Colonic mucosa (tissue), 4 donors: ENCODE data around the gene TUG1. TPM values are rescaled to one million over a fixed set of nuclear protein-coding genes. Genes with fewer than 3 reads are reported as not detected.

Experiments used
- DNase-seq: peaks from one replicate; pipeline ENCODE4 v3.0.0-alpha.2; 2020
- H3K27ac ChIP-seq: fragments of 200-600 bp; one replicate; pipeline ENCODE4 v1.8.0; 2021
- H3K27me3 ChIP-seq: fragments of 200-600 bp; one replicate; pipeline ENCODE4 v1.8.0; 2021
- H3K36me3 ChIP-seq: fragments of 200-600 bp; one replicate; pipeline ENCODE4 v1.8.0; 2021
- H3K4me1 ChIP-seq: fragments of 200-600 bp; one replicate; pipeline ENCODE4 v1.8.0; 2021; ENCODE audit warnings: mild to moderate bottlenecking
- H3K4me3 ChIP-seq: fragments of 200-600 bp; one replicate; pipeline ENCODE4 v1.8.0; 2021
- H3K9ac ChIP-seq, 2 donors: one replicate each; pipeline ENCODE4 v1.7.0; 2013; ENCODE audit warnings: control low read depth in 2 of 2, low read depth in 2 of 2, low read length in 2 of 2
- H3K9me3 ChIP-seq: fragments of 200-600 bp; one replicate; pipeline ENCODE4 v1.8.0; 2021
- CTCF ChIP-seq: fragments of 200-600 bp; IDR thresholded peaks from one replicate; pipeline ENCODE4 v1.8.0; 2022; ENCODE audit warnings: antibody characterized with exemption, mild to moderate bottlenecking
- intact Hi-C: fragments of 100-400 bp; cut with DNase I; formaldehyde crosslinking; loops from one replicate; pipeline ENCODE4 v1.14.1; 2022
- total RNA-seq, 2 donors: library from RNA; stranded (reverse); fragmentation: NEBNext Ultra II Directional in 1 of 2; extraction: Animal tissue kit (Norgen Biotek cat#: 25700) in 1 of 2; gene quantifications; one replicate each; pipeline ENCODE4 v1.2.1, GENCODE V29; 2021
- donor health status: healthy.
- donor health status: DM: no; HTN: no; CAD: no.
- donor health status: DM: no; HTN: no; CAD: no.

The TUG1 gene
- 10 to 100 TPM; 63.0 to 66.6 TPM for total RNA-seq

- Histone ChIP-seq H3K4me1 (peaks cover 8% of the 10 kb centered on the region), H3K27me3 (no peaks in the 10 kb centered on the region), H3K36me3 (peaks cover 8% of the 10 kb centered on the region), H3K4me3 (peak within 1 kb of the TSS; percentile 68), H3K9me3 (peaks cover 4% of the 10 kb centered on the region), H3K9ac (peak within 1 kb of the TSS; percentile 71 to 79), H3K27ac (peak within 1 kb of the TSS; percentile 91)
- peak; percentile 98 for DNase-seq
- intact Hi-C loops: loop anchor here (5.0 kb wide), 1 partner anchor 113 kb away; the partner anchor contains the start of gene SMTN
- TF ChIP-seq CTCF: no peak
Measured at GRCh38 chr22:30968924-30969531, at the start of gene TUG1. TSS of gene TUG1 (plus strand) at chr22:30969265.

GRCh38 chr22:30919973-30920372 is 49.1 kb upstream of the TUG1 start:
- no peak for DNase-seq
- H3K36me3 ChIP-seq: no peaks in the 10 kb centered on the region
- H3K27ac ChIP-seq: no peak overlapping the region
- H3K9ac ChIP-seq: no peak overlapping the region
- no peaks in the 10 kb centered on the region for H3K4me1 ChIP-seq
- intact Hi-C loops: loop anchor here (5.0 to 10.0 kb wide), 2 partner anchors 158 to 285 kb away; partner anchors contain the start of gene SLC35E4
- no peaks in the 10 kb centered on the region for H3K27me3 ChIP-seq
- no peak overlapping the region for H3K4me3 ChIP-seq
- no peak for TF ChIP-seq CTCF
- no peaks in the 10 kb centered on the region for H3K9me3 ChIP-seq

- Histone ChIP-seq H3K36me3 (no peaks in the 10 kb centered on the region), H3K9ac (no peak overlapping the region), H3K4me1 (no peaks in the 10 kb centered on the region), H3K27me3 (no peaks in the 10 kb centered on the region), H3K9me3 (no peaks in the 10 kb centered on the region), H3K4me3 (no peak overlapping the region), H3K27ac (no peak overlapping the region)
- peak; percentile 87 for TF ChIP-seq CTCF
- DNase-seq: peak; percentile 84
- intact Hi-C loops: loop anchor here (10.0 kb wide), 1 partner anchor 286 kb away; the partner anchor contains the start of gene SLC35E4
Measured at GRCh38 chr22:30920407-30920806, 48.7 kb upstream of the TUG1 start.

- Histone ChIP-seq H3K4me3 (no peak overlapping the region), H3K27ac (no peak overlapping the region), H3K9ac (peak overlapping the region in 1 of 2 donors; percentile 47), H3K27me3 (no peaks in the 10 kb centered on the region), H3K4me1 (no peaks in the 10 kb centered on the region), H3K36me3 (no peaks in the 10 kb centered on the region), H3K9me3 (no peaks in the 10 kb centered on the region)
- no peak for TF ChIP-seq CTCF
- intact Hi-C loops: loop anchor here (10.0 kb wide), 1 partner anchor 286 kb away; the partner anchor contains the start of gene SLC35E4
- no peak for DNase-seq
Measured at GRCh38 chr22:30921108-30921507, 48.0 kb upstream of the TUG1 start.

GRCh38 chr22:30922151-30922611 is 46.9 kb upstream of the TUG1 start:
- Histone ChIP-seq H3K9ac (no peak overlapping the region), H3K4me3 (peak overlapping the region; percentile 30), H3K27ac (no peak overlapping the region), H3K36me3 (no peaks in the 10 kb centered on the region), H3K4me1 (no peaks in the 10 kb centered on the region), H3K9me3 (no peaks in the 10 kb centered on the region), H3K27me3 (no peaks in the 10 kb centered on the region)
- no peak for TF ChIP-seq CTCF
- peak; percentile 67 for DNase-seq
- intact Hi-C loops: loop anchor here (10.0 kb wide), 1 partner anchor 287 kb away; the partner anchor contains the start of gene SLC35E4
